ENCODE measurements around the gene MAMLD1.

MAMLD1 gene

GRCh38 chrX:150410513-150410912 lies 47.4 kb downstream of the MAMLD1 start:
- Histone ChIP-seq H3K9me3 (ENCODE audit: insufficient read depth, low read length) (no peaks in the 10 kb centered on the region), H4K20me1 (ENCODE audit: low read depth, low read length) (no peaks in the 10 kb centered on the region), H3K27me3 (ENCODE audit: low read length) (no peaks in the 10 kb centered on the region), H3K27ac (ENCODE audit: low read depth, low read length) (no peak overlapping the region), H3K4me2 (ENCODE audit: low read depth, low read length, poor library complexity, severe bottlenecking) (no peak overlapping the region), H3K36me3 (ENCODE audit: low read length) (no peaks in the 10 kb centered on the region), H3K79me2 (ENCODE audit: insufficient read depth, low read length) (no peaks in the 10 kb centered on the region), H3K9me2 (replicated peaks; ENCODE audit: insufficient read depth, low read length) (no peaks in the 10 kb centered on the region), H3K9ac (ENCODE audit: low read length) (no peak overlapping the region), H3F3A (ENCODE audit: insufficient read depth) (no peaks in the 10 kb centered on the region), H2AFZ (ENCODE audit: low read depth, low read length, severe bottlenecking) (no peak overlapping the region), H3K4me3 (ENCODE audit: insufficient read depth, low read length, poor library complexity, severe bottlenecking) (no peak overlapping the region)
- TF ChIP-seq, protein P1, sequence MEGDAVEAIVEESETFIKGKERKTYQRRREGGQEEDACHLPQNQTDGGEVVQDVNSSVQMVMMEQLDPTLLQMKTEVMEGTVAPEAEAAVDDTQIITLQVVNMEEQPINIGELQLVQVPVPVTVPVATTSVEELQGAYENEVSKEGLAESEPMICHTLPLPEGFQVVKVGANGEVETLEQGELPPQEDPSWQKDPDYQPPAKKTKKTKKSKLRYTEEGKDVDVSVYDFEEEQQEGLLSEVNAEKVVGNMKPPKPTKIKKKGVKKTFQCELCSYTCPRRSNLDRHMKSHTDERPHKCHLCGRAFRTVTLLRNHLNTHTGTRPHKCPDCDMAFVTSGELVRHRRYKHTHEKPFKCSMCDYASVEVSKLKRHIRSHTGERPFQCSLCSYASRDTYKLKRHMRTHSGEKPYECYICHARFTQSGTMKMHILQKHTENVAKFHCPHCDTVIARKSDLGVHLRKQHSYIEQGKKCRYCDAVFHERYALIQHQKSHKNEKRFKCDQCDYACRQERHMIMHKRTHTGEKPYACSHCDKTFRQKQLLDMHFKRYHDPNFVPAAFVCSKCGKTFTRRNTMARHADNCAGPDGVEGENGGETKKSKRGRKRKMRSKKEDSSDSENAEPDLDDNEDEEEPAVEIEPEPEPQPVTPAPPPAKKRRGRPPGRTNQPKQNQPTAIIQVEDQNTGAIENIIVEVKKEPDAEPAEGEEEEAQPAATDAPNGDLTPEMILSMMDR (IDR thresholded peaks at IDR 0.05; ENCODE audit: insufficient read depth, low read length, poor library complexity, severe bottlenecking) = no peak
- no peak for TF ChIP-seq EZH2phosphoT487 (conservative IDR thresholded peaks at IDR 0.05; ENCODE audit: low read length)

GRCh38 chrX:150411656-150412055 lies 48.5 kb downstream of the MAMLD1 start:
- no peaks in the 10 kb centered on the region for H4K20me1 ChIP-seq (ENCODE audit: low read depth, low read length)
- no peak overlapping the region for H3K9ac ChIP-seq (ENCODE audit: low read length)
- no peak overlapping the region for H2AFZ ChIP-seq (ENCODE audit: low read depth, low read length, severe bottlenecking)
- H3K36me3 ChIP-seq (ENCODE audit: low read length) = no peaks in the 10 kb centered on the region
- H3K9me2 ChIP-seq (replicated peaks; ENCODE audit: insufficient read depth, low read length) = no peaks in the 10 kb centered on the region
- no peaks in the 10 kb centered on the region for H3K27me3 ChIP-seq (ENCODE audit: low read length)
- no peak overlapping the region for H3K4me2 ChIP-seq (ENCODE audit: low read depth, low read length, poor library complexity, severe bottlenecking)
- TF ChIP-seq, protein P1 (IDR thresholded peaks at IDR 0.05; ENCODE audit: insufficient read depth, low read length, poor library complexity, severe bottlenecking) = no peak
- TF ChIP-seq EZH2phosphoT487 (conservative IDR thresholded peaks at IDR 0.05; ENCODE audit: low read length) = no peak
- H3K4me3 ChIP-seq (ENCODE audit: insufficient read depth, low read length, poor library complexity, severe bottlenecking) = no peak overlapping the region
- no peaks in the 10 kb centered on the region for H3F3A ChIP-seq (ENCODE audit: insufficient read depth)
- H3K27ac ChIP-seq (ENCODE audit: low read depth, low read length) = no peak overlapping the region
- H3K9me3 ChIP-seq (ENCODE audit: insufficient read depth, low read length) = no peaks in the 10 kb centered on the region
- no peaks in the 10 kb centered on the region for H3K79me2 ChIP-seq (ENCODE audit: insufficient read depth, low read length)

GRCh38 chrX:150414228-150414627 lies 51.1 kb downstream of the MAMLD1 start:
- Histone ChIP-seq H3K79me2 (ENCODE audit: insufficient read depth, low read length) (no peaks in the 10 kb centered on the region), H3K27ac (ENCODE audit: low read depth, low read length) (no peak overlapping the region), H3K36me3 (ENCODE audit: low read length) (no peaks in the 10 kb centered on the region), H3F3A (ENCODE audit: insufficient read depth) (no peaks in the 10 kb centered on the region), H3K9me2 (replicated peaks; ENCODE audit: insufficient read depth, low read length) (no peaks in the 10 kb centered on the region), H3K9ac (ENCODE audit: low read length) (no peak overlapping the region), H2AFZ (ENCODE audit: low read depth, low read length, severe bottlenecking) (no peak overlapping the region), H4K20me1 (ENCODE audit: low read depth, low read length) (no peaks in the 10 kb centered on the region), H3K9me3 (ENCODE audit: insufficient read depth, low read length) (no peaks in the 10 kb centered on the region), H3K4me3 (ENCODE audit: insufficient read depth, low read length, poor library complexity, severe bottlenecking) (no peak overlapping the region), H3K4me2 (ENCODE audit: low read depth, low read length, poor library complexity, severe bottlenecking) (no peak overlapping the region), H3K27me3 (ENCODE audit: low read length) (no peaks in the 10 kb centered on the region)
- TF ChIP-seq, protein P1 (IDR thresholded peaks at IDR 0.05; ENCODE audit: insufficient read depth, low read length, poor library complexity, severe bottlenecking) = no peak
- no peak for TF ChIP-seq EZH2phosphoT487 (conservative IDR thresholded peaks at IDR 0.05; ENCODE audit: low read length)

All from SU-DHL-6 (cell line).